NCI-H1694 treated with DMSO at 0.1 percent for 48 hours (cell line): ENCODE data around the gene ZNF729.
"Not testable (repeated sequence)": the region's sequence is repeated elsewhere in the genome, so short reads cannot be mapped to it uniquely, and the experiment has no call there.

Experiments
- DNase-seq: peaks from one replicate; lab custom pipeline; 2025; lab: John Stamatoyannopoulos, UW

Gene ZNF729

DNA sequence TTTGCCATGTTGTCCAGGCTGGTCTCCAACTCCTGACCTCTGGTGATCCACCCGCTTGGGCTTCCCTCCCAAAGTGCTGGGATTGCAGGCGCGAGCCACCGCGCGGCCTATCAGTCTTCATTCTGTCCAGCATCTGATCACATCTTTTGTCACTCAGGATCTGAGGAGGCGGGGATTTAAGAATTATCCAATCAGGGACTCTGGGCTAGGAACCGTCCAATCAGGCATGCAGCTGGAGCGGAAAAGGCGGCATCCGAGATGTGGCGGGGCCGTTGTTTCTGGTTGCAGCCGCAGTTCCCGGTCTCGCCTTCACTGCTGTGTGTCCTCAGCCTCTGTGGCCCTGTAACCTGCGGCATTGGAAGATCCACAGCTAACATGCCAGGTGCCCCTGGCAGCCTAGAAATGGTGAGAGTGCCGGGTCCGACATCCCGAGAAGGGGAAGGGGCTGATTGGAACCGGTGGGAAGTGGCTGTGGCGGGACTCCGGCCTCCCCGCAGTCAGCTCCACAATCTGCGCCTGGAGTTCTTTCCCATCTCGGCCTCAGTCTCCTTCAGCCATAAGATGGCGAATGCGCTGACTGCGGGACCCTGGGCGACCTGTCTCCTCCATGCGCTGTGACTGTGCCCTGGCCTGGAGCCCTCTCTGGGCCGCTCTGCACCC is at the start of gene ZNF729:
Gene ZNF729 (plus strand): TSS at position 291 of the 660 bp plus-strand sequence. CDS start 85 bp downstream, at position 376.
- no peak for DNase-seq

DNA sequence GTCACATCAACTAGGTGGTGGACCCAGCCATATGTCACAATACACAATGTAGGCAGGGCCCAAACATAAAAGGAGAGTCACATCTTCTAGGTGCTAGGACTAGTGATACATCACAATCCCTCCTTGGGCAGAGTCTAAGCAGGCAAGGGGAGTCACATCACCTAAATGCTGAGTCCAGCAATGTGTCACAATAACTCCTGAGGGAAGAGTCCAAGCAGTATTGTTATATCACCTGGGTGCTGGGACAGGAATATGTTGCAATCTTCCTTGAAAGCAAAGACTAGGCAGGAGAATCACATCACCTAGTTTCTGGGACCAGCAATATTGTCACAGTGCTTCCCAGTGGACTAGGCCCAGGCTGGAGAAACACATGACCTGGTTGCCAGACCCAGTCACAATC is 29.4 kb upstream of the ZNF729 start:
- DNase-seq, result no peak

DNA sequence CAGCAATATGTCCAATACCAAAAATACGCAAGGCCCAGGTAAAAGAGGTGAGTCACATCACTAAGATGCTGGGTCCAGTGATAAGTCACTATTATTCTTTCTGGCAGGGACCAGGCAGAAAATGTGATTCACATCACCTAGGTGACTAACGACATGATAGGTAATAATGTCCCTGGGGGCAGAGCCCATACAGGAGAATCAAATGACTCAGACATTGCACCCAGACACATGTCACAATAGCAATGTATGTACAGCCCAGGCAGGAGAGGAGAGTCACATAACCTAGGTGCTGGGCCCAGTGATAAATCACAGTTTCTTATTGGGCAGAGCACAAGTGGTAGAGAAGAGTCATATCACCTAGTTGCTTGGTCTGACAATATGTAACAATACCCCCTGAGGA is 28.9 kb upstream of the ZNF729 start:
- DNase-seq, result no peak

- DNase-seq, result no peak
Measured at GRCh38 chr19:22257916-22258315, 28.3 kb upstream of the ZNF729 start.

DNA sequence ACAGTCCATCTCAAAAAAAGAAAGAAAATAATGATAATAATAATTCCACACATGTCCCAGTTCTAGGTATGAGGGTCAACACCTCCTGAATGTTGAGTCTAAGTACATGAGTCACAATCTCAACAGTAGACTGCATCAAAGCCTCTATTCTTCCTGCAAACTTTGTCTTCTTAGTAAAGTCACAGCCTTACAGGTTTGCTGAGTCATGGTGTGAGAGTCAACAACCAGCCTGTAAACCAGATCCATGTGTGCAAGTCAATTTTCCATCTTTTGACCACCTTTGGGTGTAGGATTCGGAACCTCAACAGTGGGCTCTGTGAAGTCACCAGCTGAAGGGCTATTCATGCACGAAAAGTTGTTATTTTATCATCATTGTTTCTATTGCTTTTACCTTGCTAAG is 25.7 kb upstream of the ZNF729 start:
- no peak for DNase-seq

- no peak for DNase-seq
Measured at GRCh38 chr19:22261596-22261995, 24.6 kb upstream of the ZNF729 start.

GRCh38 chr19:22263121-22263520 is 23.1 kb upstream of the ZNF729 start:
- no peak for DNase-seq

- DNase-seq, result not testable (repeated sequence)
Measured at GRCh38 chr19:22321554-22321953, 35.3 kb downstream of the ZNF729 start.

DNA sequence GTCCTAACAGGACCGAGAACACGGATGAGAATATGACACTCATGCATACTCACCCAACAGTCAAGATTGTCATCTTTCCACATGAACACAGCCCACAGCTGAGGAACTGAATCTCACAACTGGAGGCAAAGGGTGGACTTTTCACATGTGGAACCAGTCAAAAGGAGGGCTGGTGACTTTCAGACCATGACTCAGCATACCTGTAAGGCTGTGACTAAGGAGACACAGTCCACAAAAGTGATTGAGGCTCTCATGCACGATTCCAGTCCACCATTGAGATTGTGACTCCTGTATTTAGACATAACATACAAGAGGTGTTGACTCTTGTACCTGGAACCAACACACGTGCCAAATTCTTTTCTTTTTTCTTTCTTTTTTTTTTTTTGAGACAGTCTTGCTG is 40.0 kb downstream of the ZNF729 start:
- no peak for DNase-seq

GRCh38 chr19:22327321-22327720 is 41.1 kb downstream of the ZNF729 start:
- DNase-seq, result no peak

DNA sequence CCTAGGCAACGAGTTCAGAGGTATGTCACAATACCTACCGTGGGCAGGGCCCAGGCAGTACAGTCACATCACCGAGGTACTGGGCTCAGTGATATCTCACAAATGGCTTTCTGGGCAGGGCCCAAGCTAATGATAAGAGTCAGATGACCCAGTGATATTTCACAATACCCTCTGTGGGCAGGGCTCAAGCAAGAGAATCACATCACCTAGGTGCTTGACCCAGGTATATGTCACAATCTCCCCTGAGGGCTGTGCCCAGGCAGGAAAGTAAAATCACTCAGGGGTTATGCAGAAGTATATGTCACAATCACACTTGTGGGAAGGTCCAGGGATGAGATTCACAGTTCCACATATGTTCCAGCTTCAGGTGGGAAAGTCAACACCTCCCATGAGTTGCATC is 45.3 kb downstream of the ZNF729 start:
- no peak for DNase-seq

GRCh38 chr19:22332924-22333323 is 46.7 kb downstream of the ZNF729 start:
- no peak for DNase-seq

GRCh38 chr19:22335716-22336115 is 49.5 kb downstream of the ZNF729 start:
- no peak for DNase-seq

DNA sequence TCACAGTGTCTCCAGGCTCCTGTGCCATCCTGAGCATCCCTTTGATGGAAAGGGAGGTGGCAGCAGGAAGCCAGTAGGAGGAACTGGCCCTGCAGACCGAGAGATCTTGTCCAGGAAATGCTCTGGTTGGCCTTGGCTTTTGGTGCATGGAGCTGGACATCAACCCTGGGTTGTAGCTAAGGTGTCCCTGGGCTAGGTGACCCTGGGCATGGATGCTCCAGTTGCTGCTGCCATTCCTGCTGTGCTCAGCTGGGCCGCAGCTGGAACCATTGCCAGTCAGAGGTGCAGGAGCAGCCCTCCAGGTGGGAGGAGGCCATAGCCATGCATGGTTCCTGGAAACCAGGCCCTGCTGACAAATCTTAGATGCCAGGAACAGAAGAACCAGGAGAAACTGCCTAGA is 68.4 kb downstream of the ZNF729 start:
- DNase-seq, result no peak
